HAP-1 (cell line): ENCODE measurements around the gene TMX2.
"Not testable (repeated sequence)": the region's sequence is repeated elsewhere in the genome, so short reads cannot be mapped to it uniquely, and the experiment has no call there.

ENCODE experiments used
- DNase-seq, 2 experiments: peaks; one replicate each; pipeline ENCODE4 v3.0.0-alpha.2; 2016 to 2020; ENCODE audit warnings: low spot score in 2 of 2
- H3K27me3 ChIP-seq: fragments of 250-450 bp; sonication (Bioruptor Pico); 2 replicates; pipeline ENCODE4 v1.5.1; 2020; ENCODE audit warnings: low read depth, mild to moderate bottlenecking, moderate library complexity
- H3K36me3 ChIP-seq: fragments of 250-450 bp; sonication (Bioruptor Pico); replicated peaks from 2 replicates; pipeline ENCODE4 v1.5.1; 2020; ENCODE audit warnings: mild to moderate bottlenecking
- H3K4me1 ChIP-seq: fragments of 250-450 bp; sonication (Bioruptor Pico); 2 replicates; pipeline ENCODE4 v1.5.1; 2020; ENCODE audit warnings: mild to moderate bottlenecking
- H3K4me3 ChIP-seq: fragments of 250-450 bp; sonication (Bioruptor Pico); 2 replicates; pipeline ENCODE4 v1.5.1; 2020; ENCODE audit warnings: mild to moderate bottlenecking, moderate library complexity
- H3K9me3 ChIP-seq: fragments of 250-450 bp; sonication (Bioruptor Pico); 2 replicates; pipeline ENCODE4 v1.5.1; 2020; ENCODE audit warnings: mild to moderate bottlenecking, moderate library complexity
- in situ Hi-C: fragments of 300-500 bp; cut with MboI; formaldehyde crosslinking; loops from 3 replicates; pipeline ENCODE4 v1.14.3; 2020; ENCODE audit warnings: low sequenced_read_pairs, inconsistent platforms, mixed read lengths

TMX2 gene, protein sequence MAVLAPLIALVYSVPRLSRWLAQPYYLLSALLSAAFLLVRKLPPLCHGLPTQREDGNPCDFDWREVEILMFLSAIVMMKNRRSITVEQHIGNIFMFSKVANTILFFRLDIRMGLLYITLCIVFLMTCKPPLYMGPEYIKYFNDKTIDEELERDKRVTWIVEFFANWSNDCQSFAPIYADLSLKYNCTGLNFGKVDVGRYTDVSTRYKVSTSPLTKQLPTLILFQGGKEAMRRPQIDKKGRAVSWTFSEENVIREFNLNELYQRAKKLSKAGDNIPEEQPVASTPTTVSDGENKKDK

DNA sequence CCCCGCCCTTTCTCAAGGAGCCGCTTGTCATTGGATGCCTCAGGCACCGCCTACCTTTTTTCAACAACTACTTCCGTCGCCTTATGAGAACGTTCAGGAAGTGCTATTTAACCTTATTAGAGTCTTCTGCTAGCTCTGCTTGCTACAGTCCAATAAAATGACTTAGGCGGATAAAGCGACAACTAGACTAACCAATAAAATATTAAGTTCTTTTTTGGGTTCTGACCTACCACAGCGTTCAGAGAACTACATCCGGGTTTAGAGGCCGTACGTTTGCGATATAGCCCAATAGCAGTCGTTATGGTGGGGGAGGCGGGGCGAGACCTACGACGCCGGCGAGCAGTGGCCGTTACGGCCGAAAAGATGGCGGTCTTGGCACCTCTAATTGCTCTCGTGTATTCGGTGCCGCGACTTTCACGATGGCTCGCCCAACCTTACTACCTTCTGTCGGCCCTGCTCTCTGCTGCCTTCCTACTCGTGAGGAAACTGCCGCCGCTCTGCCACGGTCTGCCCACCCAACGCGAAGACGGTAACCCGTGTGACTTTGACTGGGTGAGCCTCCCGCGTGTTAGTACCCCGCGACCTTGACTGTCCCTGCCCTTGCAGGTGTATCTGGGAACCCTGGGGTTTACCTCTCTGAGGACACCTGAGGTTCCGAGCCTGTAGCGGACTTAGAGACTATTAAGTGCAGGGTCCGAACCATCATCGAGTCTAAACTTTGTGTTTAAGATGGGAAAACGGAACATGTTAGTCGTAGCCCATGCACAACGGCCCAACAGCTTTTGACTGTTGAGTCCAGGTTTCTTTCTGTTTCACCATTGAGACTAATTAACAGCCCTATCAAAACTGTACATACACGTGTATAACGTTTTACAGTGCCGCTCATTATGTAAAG lies at the start of gene TMX2:
TMX2 (plus strand) TSS at position 338 of the 895 bp plus-strand sequence; CDS start at position 364, 26 bp downstream.
- Histone ChIP-seq H3K36me3 (peaks cover 12% of the 10 kb centered on the region), H3K4me1 (peaks cover 11% of the 10 kb centered on the region), H3K9me3 (no peaks in the 10 kb centered on the region), H3K27me3 (no peaks in the 10 kb centered on the region), H3K4me3 (peak within 1 kb of the TSS; percentile 87)
- DNase-seq: peak; percentile 95 to 99
- in situ Hi-C loops: no loop called here

DNA sequence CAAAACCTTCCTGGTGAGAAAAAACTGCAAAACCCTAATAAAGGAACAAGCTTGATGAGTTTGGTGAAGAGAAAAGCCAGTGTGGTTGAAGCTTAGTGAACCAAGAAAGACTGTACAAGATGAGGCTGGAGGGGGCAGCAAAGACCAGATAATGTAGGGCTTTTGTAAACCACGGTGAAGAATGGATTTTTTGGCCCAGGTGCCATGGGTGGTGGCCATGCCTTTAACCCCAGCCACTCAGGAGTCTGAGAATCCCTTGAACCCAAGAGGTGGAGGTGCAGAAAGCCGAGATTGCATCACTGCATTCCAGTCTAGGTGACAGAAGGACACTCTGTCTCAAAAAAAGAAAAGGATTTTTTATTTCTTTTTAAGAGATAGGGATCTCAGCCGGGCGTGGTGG lies 49.5 kb upstream of the TMX2 start:
- H3K36me3 ChIP-seq: peaks cover 22% of the 10 kb centered on the region

DNA sequence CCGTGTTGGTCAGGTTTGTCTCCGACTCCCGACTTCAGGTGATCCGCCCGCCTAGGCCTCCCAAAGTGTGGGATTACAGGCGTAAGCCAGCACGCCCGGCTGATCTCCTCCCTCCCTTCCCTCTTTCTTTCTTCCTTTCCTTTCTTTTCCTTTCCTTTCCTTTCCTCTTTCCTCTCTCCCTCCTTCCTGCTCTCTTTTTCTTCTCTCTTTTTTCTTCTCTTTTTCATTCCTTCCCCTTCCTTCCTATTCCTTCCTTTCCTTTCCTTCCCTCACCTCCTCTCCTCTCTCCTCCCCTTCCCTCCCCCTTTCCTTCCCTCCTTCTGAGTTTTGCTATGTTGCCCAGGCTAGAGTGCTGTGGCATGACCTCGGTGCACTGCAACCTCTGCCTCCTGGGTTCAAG lies 48.4 kb upstream of the TMX2 start:
- DNase-seq: no peak
- Histone ChIP-seq H3K9me3 (no peaks in the 10 kb centered on the region), H3K4me1 (peaks cover 2% of the 10 kb centered on the region; the same call in 1 of the 2 replicates), H3K36me3 (peaks cover 22% of the 10 kb centered on the region), H3K27me3 (no peaks in the 10 kb centered on the region), H3K4me3 (no peak overlapping the region)
- in situ Hi-C loops: loop anchor here (10.0 kb wide), 2 partner anchors 319 to 911 kb away; partner anchors contain the start of genes LPXN and ZFP91

More for the DNA sequence above, 49.5 kb upstream of the TMX2 start:
- no peak overlapping the region for H3K4me3 ChIP-seq
- no peaks in the 10 kb centered on the region for H3K27me3 ChIP-seq
- no peaks in the 10 kb centered on the region for H3K9me3 ChIP-seq
- peaks cover 5% of the 10 kb centered on the region; the same call in 1 of the 2 replicates for H3K4me1 ChIP-seq
- in situ Hi-C loops: loop anchor here (10.0 kb wide), 2 partner anchors 318 to 912 kb away; partner anchors contain the start of genes LPXN and ZFP91
- DNase-seq: no peak

DNA sequence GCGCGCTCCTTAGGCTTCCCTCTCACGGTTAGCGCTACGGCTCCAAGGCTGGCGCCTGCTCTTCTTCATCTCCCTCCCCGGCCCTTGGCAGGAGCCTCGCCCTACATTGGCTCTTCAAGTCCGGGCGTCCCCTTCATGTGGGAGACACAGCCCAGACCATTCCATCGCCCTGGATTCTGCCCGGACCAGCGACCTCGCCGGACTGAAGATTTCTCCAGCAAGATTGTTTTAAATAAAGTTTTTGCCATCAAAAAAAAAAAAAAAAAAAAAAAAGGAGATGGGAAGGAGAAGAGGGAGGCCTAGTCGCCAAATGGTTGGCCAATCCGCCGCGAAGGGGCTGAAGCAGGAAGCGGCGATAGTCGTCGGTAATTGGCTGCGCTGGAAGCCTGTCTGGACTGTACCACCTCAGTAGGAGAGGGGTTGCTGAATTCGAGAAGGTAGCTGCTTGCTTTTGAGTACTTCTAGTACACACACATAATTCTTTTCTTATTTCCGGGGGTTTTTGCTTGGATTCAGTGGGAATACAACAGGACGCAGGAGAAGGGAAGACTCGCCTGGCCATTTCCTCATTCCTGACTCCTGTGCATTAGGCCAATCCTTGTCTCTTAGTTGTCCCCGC lies 45.2 kb upstream of the TMX2 start:
- H3K4me1 ChIP-seq: peaks cover 5% of the 10 kb centered on the region; the same call in 1 of the 2 replicates
- in situ Hi-C loops: loop anchor here (10.0 kb wide), 2 partner anchors 322 to 908 kb away; partner anchors contain the start of genes LPXN and ZFP91
- no peaks in the 10 kb centered on the region for H3K9me3 ChIP-seq

DNA sequence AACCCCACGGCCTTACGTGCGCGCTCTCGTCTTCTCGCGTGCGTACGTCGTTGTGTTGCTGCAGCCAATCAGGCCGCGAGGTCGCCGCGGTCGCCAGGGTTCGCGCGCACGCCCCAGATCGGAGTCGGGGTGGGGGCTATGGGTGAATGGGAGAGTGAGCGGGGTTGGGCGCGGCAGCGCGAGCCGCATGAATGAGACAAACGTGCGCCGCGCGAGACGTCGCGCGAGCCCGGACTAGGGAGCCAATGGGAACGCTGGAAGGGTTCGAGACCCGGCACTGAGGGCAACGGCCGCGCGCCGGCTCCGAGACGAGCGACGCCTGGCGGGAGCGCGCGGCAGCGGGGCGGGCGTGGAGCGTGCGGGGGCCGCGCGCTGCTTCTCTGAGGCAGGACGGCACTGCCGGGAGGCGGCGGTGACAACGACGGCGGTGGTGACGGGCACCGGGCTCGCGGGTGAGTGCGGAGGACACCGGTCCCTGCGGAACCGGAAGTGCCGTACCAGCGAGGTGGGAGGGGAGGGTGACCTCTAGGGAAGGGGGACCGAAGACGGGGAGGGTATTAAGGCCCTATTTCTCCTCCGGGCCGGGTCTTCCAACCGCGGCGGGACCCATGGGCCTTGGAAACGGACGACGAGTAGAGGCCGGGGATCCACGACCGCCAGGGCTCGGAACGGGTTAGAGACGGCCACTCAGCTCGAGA lies 44.5 kb upstream of the TMX2 start, which contains the start of gene ZDHHC5:
ZDHHC5 (plus strand) TSS at position 379 of the 698 bp plus-strand sequence. CDS start 4,977 bp downstream, outside the sequence.
- in situ Hi-C loops: loop anchor here (10.0 kb wide), 2 partner anchors 323 to 907 kb away; partner anchors contain the start of genes LPXN and ZFP91
- peak; percentile 97 to 99 for DNase-seq
- peaks cover 5% of the 10 kb centered on the region; the same call in 1 of the 2 replicates for H3K4me1 ChIP-seq
- H3K4me3 ChIP-seq: peak within 1 kb of the TSS; percentile 75
- no peaks in the 10 kb centered on the region for H3K9me3 ChIP-seq
- no peaks in the 10 kb centered on the region for H3K27me3 ChIP-seq
- H3K36me3 ChIP-seq: peaks cover 16% of the 10 kb centered on the region

More for the DNA sequence above, 45.2 kb upstream of the TMX2 start:
- Histone ChIP-seq H3K4me3 (peak overlapping the region; percentile 75), H3K27me3 (no peaks in the 10 kb centered on the region), H3K36me3 (peaks cover 9% of the 10 kb centered on the region)
- DNase-seq: peak; percentile 95 to 96

DNA sequence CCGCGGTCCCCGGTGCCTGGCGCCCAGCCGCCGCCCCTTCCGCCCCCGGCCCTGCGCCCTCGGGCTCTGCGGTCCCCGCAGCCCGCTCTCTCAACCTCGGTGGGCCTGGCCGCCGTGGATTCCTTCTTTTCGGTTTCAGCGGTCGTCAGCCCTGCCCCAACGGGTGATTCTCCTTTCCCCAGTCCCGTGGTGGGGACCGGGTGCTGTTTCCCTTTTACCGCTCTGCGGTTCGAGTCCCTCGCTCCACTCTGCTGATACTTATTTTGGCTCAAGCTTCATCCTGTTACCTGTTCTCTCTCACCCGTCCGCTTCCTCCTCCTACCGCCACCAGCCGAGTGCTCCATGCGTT lies 44.0 kb upstream of the TMX2 start:
- H3K4me3 ChIP-seq: peak overlapping the region; percentile 75
- H3K27me3 ChIP-seq: no peaks in the 10 kb centered on the region
- in situ Hi-C loops: loop anchor here (10.0 kb wide), 2 partner anchors 324 to 906 kb away; partner anchors contain the start of genes LPXN and ZFP91
- peaks cover 21% of the 10 kb centered on the region for H3K36me3 ChIP-seq
- no peaks in the 10 kb centered on the region for H3K9me3 ChIP-seq
- DNase-seq: no peak
- H3K4me1 ChIP-seq: peaks cover 5% of the 10 kb centered on the region; the same call in 1 of the 2 replicates

DNA sequence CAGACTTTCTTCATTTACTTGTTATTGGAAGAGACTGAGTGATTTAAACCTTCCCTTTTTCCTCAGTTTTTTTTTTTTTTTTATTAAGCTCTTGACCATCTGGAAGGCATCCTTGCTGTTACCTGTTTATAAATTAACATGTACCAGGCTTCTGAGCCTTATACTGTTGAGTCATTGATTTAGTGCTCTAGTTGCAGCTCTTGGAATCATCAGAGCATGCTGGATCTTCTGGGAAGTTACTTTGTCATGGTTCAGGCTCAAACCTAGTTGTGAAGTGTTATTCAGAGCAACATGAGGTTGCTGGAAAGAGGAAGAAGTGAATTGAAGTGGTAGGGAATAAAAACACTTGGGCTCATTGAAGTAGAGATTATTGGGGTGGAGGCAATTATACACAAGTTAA lies 38.1 kb upstream of the TMX2 start:
- no peak overlapping the region for H3K4me3 ChIP-seq
- no peaks in the 10 kb centered on the region for H3K27me3 ChIP-seq
- in situ Hi-C loops: no loop called here
- peaks cover 52% of the 10 kb centered on the region for H3K36me3 ChIP-seq
- H3K4me1 ChIP-seq: peaks cover 1% of the 10 kb centered on the region; the same call in 1 of the 2 replicates
- no peak for DNase-seq
- H3K9me3 ChIP-seq: no peaks in the 10 kb centered on the region

DNA sequence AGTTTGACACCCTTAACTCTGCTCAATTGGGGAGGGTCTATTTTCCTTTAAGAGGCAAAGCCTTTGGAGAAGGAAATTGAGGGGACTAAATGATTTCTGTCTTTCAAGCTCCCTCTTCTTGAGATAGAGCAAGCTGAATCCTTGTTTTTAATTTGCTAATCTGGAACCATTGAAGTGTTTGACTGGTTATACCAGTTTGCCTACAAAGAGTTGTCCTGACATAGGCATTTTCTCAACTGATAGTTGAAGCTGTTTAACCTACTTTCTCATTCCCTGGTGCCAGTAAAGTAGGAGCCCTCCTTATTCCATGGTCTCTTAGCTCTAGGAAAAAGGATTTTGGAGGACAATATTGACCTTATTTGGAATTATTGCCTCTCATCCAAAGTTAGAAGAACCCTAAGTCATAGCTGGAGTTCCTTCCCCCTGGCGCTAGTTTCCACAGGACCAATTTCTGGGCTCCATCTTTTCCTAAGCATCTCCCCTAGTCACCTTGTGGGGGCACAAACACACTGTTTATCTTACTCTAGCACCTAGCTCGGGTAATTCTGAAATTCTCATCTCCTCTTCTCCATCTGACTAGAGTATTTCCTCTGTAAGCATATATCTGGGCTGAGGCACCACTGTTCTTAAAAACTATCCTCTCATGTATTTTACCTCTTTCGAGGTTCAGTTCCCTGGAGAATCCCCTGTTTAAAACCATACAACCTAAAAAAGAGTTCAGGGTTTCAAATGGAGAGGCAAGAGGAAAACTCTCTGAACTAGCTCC lies 37.0 kb upstream of the TMX2 start:
- in situ Hi-C loops: no loop called here
- Histone ChIP-seq H3K27me3 (no peaks in the 10 kb centered on the region), H3K4me3 (no peak overlapping the region), H3K9me3 (no peaks in the 10 kb centered on the region), H3K4me1 (no peaks in the 10 kb centered on the region), H3K36me3 (peaks cover 63% of the 10 kb centered on the region)
- DNase-seq: no peak

DNA sequence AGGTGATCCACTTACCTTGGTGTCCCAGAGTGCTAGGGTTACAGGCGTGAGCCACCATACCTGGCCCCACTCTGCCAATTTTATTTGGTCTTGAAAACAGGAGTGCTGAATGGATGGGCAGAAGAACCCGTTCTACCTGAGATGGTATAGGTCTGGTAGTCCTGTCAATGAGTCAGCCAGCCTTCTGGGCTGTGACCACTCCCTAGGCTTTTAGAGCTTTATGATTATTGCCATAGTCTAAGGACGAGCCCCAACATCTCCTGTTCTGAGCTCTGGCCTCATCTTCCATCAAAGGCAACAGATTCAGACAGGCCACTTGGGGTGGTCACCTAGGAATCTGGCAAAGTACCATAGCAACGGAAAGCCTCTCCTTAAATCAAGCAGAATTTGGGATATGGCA lies 33.0 kb upstream of the TMX2 start:
- peaks cover 60% of the 10 kb centered on the region for H3K36me3 ChIP-seq
- H3K4me3 ChIP-seq: no peak overlapping the region
- in situ Hi-C loops: no loop called here
- no peaks in the 10 kb centered on the region for H3K9me3 ChIP-seq
- DNase-seq: no peak
- no peaks in the 10 kb centered on the region for H3K27me3 ChIP-seq
- H3K4me1 ChIP-seq: no peaks in the 10 kb centered on the region

DNA sequence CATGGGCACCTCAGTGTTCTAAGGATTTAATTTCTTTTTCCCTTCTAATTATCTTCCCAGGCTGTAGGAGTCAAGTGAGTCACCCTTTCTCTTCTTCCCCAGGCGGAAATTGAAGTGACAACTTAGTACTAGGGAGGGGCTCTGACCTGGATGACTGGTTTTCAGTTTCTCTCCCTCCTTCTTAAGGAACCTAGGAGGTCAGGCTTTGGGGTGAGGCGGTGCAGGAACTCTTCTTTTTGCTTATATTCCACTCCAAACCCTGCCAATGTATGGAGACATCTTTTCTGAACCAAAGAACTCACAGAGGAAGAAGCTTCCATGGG lies 31.9 kb upstream of the TMX2 start:
- in situ Hi-C loops: no loop called here
- no peaks in the 10 kb centered on the region for H3K4me1 ChIP-seq
- no peak for DNase-seq
- H3K9me3 ChIP-seq: no peaks in the 10 kb centered on the region
- H3K4me3 ChIP-seq: no peak overlapping the region
- no peaks in the 10 kb centered on the region for H3K27me3 ChIP-seq
- H3K36me3 ChIP-seq: peaks cover 60% of the 10 kb centered on the region

DNA sequence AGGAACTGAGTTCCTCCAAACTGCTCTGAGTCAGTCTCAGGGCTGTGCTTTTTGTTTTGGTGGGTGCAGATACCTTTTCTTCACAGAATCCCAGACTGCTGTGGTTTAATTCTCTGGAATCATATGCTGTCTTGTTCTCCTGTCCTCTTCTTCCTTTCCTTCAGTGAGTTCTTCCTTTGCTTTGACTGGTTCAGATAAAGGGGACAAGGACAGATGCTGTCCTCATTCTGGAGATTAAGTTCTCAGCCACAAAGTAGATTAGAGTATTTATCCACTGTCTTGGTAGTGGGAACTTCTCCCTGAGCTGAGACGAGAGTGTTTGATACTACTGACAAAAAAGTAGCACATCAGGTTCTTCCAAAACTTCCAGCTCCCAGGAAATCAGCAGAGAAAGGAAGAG lies 31.2 kb upstream of the TMX2 start:
- Histone ChIP-seq H3K4me1 (no peaks in the 10 kb centered on the region), H3K36me3 (peaks cover 60% of the 10 kb centered on the region), H3K9me3 (no peaks in the 10 kb centered on the region), H3K27me3 (no peaks in the 10 kb centered on the region), H3K4me3 (no peak overlapping the region)
- in situ Hi-C loops: no loop called here
- no peak for DNase-seq

DNA sequence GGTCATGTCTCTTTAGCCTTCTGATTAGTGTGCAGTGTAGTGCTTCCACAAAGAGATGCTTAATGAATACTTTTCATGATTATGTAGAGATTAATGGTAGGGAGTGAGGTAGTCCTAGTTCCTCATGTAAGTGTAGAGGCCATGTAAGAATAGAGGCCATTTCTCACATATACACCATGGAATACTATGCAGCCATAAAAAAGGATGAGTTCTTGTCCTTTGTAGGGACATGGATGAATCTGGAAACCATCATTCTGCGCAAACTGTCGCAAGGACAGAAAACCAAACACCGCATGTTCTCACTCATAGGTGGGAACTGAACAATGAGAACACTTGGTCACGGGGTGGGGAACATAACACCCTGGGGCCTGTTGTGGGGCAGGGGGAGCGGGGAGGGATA lies 21.9 kb upstream of the TMX2 start:
- in situ Hi-C loops, H3K4me3 ChIP-seq, H3K4me1 ChIP-seq, H3K9me3 ChIP-seq, H3K27me3 ChIP-seq, DNase-seq: not testable (repeated sequence)
- H3K36me3 ChIP-seq: peaks cover 79% of the 10 kb centered on the region
